Measurements from ENCODE around the gene PYDC1.
"Not testable (repeated sequence)": the region's sequence is repeated elsewhere in the genome, so short reads cannot be mapped to it uniquely, and the experiment has no call there.

PYDC1 gene

GRCh38 chr16:31181102-31181830 lies 35.7 kb downstream of the PYDC1 start:
- DNase-seq, result peak in 6 of 56 donors; percentile 3 to 31 (median 12)

DNA sequence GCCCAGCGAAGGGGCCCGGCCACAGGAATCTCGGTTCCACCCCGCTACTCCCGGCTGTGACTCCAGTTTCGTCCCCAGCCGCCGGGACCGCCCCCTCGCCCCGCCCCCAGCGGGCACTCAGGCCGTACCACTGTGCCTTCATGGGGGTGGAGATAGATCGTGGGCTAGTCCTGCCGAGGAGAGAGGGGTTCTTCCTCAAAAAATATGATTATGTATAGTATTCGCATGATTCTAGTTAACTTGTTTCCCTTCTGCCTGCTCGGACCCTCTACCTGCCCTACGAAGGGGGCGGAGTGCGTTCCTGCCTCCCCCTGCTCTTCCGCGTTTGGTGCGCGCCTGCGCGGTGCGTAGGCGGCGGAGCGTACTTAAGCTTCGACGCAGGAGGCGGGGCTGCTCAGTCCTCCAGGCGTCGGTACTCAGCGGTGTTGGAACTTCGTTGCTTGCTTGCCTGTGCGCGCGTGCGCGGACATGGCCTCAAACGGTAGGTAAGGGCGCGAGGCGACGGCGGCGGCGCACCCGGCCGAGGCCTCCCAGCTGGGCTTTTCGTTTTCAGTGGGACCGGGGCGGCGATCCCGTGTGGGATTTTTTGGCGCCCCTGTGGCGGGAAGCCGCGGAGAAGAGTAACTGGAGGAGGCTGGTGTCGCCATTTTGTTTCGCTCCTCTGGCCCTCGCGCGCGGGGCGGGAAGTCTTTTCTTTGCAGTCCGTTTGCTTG lies 37.0 kb downstream of the PYDC1 start, which contains the start of gene FUS:
TSS of gene FUS (plus strand) at position 393 of the 713 bp plus-strand sequence. CDS start at position 469, 76 bp downstream.
- DNase-seq, result peak; percentile 33 to 99 (median 89)

DNA sequence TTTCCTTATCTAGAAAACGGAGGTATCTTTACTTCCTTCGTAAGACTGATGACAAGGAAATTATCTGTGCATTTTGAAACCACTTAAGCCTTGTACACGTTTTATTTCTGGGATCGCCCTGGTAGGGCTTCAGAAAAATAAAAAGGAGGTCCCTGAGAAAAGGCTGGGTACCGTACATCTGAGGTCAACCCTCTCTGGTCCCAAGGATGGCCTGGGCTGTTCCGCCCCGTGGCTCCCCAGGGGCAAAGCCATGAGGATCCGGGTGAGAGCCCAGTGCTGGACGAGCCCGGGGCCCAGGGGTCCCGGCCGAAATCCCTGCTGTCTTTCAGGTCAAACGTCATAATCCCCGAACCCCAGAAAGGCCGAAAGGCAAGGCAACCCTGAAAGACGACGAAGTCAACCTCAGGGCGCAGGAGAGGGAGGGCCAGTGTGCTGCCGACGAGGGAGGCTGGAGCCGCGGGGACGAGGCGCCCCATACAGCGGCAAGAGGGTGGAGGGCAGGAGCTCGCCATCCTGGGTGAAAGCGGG lies 37.7 kb downstream of the PYDC1 start:
- peak in 1 of 56 donors; percentile 45 for DNase-seq

DNA sequence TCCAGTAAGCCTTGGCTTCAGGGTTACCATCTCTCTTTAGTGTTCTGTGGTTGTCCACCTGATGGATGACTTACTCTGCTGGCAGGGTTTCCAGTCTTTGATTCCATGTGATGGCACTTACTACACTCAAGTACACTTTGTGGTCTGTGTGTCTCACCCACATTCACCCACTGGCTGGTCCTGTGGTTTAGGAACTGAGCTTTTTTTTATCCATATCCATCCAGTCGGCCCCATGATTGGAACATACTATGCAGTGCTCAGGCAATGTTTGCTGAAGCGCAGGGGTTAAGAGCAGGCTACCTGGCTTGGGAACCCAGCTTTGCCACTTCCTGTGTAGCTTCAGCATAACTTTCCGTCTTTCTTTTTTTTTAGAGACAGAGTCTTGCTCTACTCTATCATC lies 39.8 kb downstream of the PYDC1 start:
- no peak for DNase-seq

GRCh38 chr16:31170048-31170447 lies 46.9 kb downstream of the PYDC1 start:
- DNase-seq, result not testable (repeated sequence)

DNA sequence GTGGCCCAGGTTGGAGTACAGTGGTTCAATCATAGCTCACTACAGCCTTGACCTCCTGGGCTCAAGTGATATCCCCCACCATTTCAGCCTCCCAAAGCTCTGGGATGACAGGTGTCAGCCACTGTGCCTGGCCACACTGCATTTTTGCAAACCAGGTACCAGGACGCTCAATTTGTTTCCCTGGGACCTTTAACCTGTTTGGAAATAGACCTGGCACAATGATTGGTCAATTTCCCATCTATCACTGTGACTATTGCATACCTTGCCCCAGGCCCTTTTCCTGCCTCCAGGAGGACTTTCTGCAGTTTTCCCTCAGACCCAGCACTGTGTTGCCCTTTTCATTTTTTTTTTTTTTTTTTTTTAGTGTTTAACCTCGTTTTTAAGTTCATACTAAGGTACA lies 48.1 kb downstream of the PYDC1 start:
- DNase-seq, result no peak

- DNase-seq, result no peak
These were observed 49.6 kb downstream of the PYDC1 start for GRCh38 chr16:31167315-31167714.
